Adrenal gland (tissue), 5 donors: Measurements from ENCODE around the gene RAB42.

Experiments
- POLR2A ChIP-seq, 2 donors: fragments of 450-650 bp; IDR thresholded peaks; one replicate each; pipeline ENCODE4 v1.6.1; 2017; ENCODE audit warnings: antibody characterized with exemption in 2 of 2, mild to moderate bottlenecking in 2 of 2, moderate library complexity in 1 of 2
- TF ChIP-seq, protein P1 (sequence below), 6 experiments: fragments of 450-650 bp in 4 of 6; fragments of 200-600 bp in 2 of 6; sonication (generic) in 1 of 6; IDR thresholded peaks; 1 replicate in 5 of 6; 2 replicates in 1 of 6; pipeline versions ENCODE4 v1.5.1 to v1.8.0; 2016 to 2021; ENCODE audit warnings: antibody characterized with exemption in 6 of 6, mild to moderate bottlenecking in 2 of 6, moderate library complexity in 1 of 6
- donor health status: DM: no; HTN: no; CAD: no.

DNA sequence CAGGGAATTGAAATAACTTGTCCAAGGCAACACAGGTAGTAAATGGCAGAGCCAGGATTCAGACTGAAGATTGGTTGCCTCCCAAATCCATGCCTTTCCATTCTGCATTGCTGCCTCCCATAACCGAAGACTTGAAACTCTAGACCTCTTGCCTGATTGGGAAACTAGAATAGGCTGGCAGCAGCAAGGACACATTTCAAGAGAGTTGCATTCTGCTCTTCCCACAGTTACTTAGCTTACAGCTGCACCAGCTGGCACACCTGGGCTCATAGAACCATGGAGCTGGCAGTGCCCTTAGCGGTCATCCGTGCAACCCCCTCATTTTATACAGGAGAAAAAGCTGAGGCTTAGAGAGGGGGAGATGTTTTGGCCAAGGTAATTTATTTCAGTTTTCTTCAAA is 31.2 kb upstream of the RAB42 start:
- TF ChIP-seq, protein P1, sequence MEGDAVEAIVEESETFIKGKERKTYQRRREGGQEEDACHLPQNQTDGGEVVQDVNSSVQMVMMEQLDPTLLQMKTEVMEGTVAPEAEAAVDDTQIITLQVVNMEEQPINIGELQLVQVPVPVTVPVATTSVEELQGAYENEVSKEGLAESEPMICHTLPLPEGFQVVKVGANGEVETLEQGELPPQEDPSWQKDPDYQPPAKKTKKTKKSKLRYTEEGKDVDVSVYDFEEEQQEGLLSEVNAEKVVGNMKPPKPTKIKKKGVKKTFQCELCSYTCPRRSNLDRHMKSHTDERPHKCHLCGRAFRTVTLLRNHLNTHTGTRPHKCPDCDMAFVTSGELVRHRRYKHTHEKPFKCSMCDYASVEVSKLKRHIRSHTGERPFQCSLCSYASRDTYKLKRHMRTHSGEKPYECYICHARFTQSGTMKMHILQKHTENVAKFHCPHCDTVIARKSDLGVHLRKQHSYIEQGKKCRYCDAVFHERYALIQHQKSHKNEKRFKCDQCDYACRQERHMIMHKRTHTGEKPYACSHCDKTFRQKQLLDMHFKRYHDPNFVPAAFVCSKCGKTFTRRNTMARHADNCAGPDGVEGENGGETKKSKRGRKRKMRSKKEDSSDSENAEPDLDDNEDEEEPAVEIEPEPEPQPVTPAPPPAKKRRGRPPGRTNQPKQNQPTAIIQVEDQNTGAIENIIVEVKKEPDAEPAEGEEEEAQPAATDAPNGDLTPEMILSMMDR (IDR thresholded peaks at IDR 0.05): no peak
- TF ChIP-seq POLR2A (IDR thresholded peaks at IDR 0.05): no peak
